ENCODE results near the gene DPYSL3.

GRCh38 chr5:147359581-147359980 lies 150.3 kb downstream of the DPYSL3 start:
- TF ChIP-seq CTCF (IDR thresholded peaks at IDR 0.05), result no peak
- no peak for TF ChIP-seq POLR2A (IDR thresholded peaks at IDR 0.05)

All from Peyer's patch (tissue), 4 donors.